Endothelial cell of umbilical vein (primary cell): Measurements from ENCODE around the gene NRG3.

Source experiments
- EZH2 ChIP-seq: IDR thresholded peaks from 2 replicates; pipeline ENCODE4 v1.6.1; 2012; ENCODE audit warnings: borderline replicate concordance, low read depth, mild to moderate bottlenecking, moderate library complexity, low read length, inconsistent platforms; ENCODE audit not compliant: severe bottlenecking
- MYC ChIP-seq: IDR thresholded peaks from one replicate; pipeline ENCODE4 v1.6.1; 2011; ENCODE audit warnings: mild to moderate bottlenecking, low read depth, low read length
- POLR2A ChIP-seq: IDR thresholded peaks from 2 replicates; pipeline ENCODE4 v1.6.1; 2012; ENCODE audit warnings: low read depth, mild to moderate bottlenecking, control low read depth, low read length
- POLR2AphosphoS5 ChIP-seq: IDR thresholded peaks from 2 replicates; pipeline ENCODE4 v1.6.1; 2012; ENCODE audit warnings: low read depth, mild to moderate bottlenecking, control low read depth, low read length, moderate library complexity; ENCODE audit not compliant: insufficient read depth
- TF ChIP-seq, protein P1 (sequence below), 2 donors: IDR thresholded peaks; 1 replicate in 1 of 2; 2 replicates in 1 of 2; pipeline ENCODE4 v1.5.1; 2011; ENCODE audit warnings: low read length in 2 of 2, mild to moderate bottlenecking in 2 of 2, moderate library complexity in 2 of 2, control low read depth in 1 of 2, inconsistent platforms in 1 of 2, low read depth in 1 of 2; ENCODE audit not compliant: insufficient read depth in 1 of 2; ENCODE audit errors: extremely low read depth in 1 of 2
- TF ChIP-seq, protein P2 (sequence below): IDR thresholded peaks from 2 replicates; pipeline ENCODE4 v1.6.1; 2011; ENCODE audit not compliant: insufficient read depth, insufficient read length

DNA sequence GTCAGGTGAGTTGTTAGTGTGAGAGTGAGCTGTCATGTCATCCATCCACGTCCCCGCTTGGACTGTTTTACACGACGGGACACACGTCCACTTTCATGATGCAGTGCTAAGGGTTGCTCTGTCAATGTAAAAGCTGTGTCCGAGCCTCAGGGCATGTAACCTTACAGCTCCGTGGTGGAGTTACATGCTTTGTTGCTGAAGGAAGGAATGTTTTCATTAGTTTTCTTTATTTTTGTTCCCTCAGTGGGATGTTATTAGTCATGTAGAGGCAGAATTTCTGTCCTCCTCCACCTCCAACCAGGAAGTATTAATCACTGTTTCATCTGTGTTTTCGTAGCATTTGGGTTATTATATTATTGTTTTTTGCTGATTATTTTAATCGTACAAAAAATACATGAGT lies 88.6 kb downstream of the NRG3 start:
- no peak for TF ChIP-seq POLR2A
- TF ChIP-seq EZH2: no peak
- TF ChIP-seq, protein P1, sequence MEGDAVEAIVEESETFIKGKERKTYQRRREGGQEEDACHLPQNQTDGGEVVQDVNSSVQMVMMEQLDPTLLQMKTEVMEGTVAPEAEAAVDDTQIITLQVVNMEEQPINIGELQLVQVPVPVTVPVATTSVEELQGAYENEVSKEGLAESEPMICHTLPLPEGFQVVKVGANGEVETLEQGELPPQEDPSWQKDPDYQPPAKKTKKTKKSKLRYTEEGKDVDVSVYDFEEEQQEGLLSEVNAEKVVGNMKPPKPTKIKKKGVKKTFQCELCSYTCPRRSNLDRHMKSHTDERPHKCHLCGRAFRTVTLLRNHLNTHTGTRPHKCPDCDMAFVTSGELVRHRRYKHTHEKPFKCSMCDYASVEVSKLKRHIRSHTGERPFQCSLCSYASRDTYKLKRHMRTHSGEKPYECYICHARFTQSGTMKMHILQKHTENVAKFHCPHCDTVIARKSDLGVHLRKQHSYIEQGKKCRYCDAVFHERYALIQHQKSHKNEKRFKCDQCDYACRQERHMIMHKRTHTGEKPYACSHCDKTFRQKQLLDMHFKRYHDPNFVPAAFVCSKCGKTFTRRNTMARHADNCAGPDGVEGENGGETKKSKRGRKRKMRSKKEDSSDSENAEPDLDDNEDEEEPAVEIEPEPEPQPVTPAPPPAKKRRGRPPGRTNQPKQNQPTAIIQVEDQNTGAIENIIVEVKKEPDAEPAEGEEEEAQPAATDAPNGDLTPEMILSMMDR (IDR thresholded peaks at IDR 0.05; ENCODE audit: extremely low read depth in 1 of 2, insufficient read depth in 1 of 2, low read depth in 1 of 2, low read length in 2 of 2): no peak
- no peak for TF ChIP-seq MYC
- no peak for TF ChIP-seq POLR2AphosphoS5
- TF ChIP-seq, protein P2, sequence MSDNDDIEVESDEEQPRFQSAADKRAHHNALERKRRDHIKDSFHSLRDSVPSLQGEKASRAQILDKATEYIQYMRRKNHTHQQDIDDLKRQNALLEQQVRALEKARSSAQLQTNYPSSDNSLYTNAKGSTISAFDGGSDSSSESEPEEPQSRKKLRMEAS: no peak
